Thyroid gland (tissue), 4 donors: ENCODE results near the gene POMGNT1. TPM values are rescaled to one million over a fixed set of nuclear protein-coding genes. Genes with fewer than 3 reads are reported as not detected.

Source experiments
- DNase-seq, 2 donors: peaks; one replicate each; pipeline ENCODE4 v3.0.0-alpha.2; 2019
- H3K27ac ChIP-seq, 3 donors: fragments of 200-600 bp; sonication (generic); 1 replicate in 2 of 3; 2 replicates in 1 of 3; pipeline ENCODE4 v1.5.1; 2016 to 2019; ENCODE audit warnings: mild to moderate bottlenecking in 1 of 3, moderate library complexity in 1 of 3
- H3K27me3 ChIP-seq: fragments of 200-600 bp; sonication (generic); one replicate; pipeline ENCODE4 v1.5.1; 2019
- H3K36me3 ChIP-seq, 2 donors: fragments of 200-600 bp; sonication (generic); one replicate each; pipeline ENCODE4 v1.5.1; 2016 to 2019
- H3K4me1 ChIP-seq, 2 donors: fragments of 200-600 bp; sonication (generic); one replicate each; pipeline ENCODE4 v1.5.1; 2017 to 2019
- H3K4me3 ChIP-seq, 3 donors: fragments of 200-600 bp; sonication (generic); replicated peaks in 1 of 3; 1 replicate in 2 of 3; 2 replicates in 1 of 3; pipeline ENCODE4 v1.5.1; 2016; ENCODE audit warnings: mild to moderate bottlenecking in 1 of 3
- H3K9me3 ChIP-seq: fragments of 200-600 bp; sonication (generic); one replicate; pipeline ENCODE4 v1.5.1; 2017
- POLR2A ChIP-seq, 2 donors: fragments of 450-650 bp; IDR thresholded peaks; one replicate each; pipeline ENCODE4 v1.6.1; 2017; ENCODE audit warnings: antibody characterized with exemption in 2 of 2, mild to moderate bottlenecking in 2 of 2, moderate library complexity in 1 of 2
- WGBS, 2 donors: methylation state at CpG; one replicate each; pipeline ENCODE4 v1.1.5; 2017; 5-methylcytosine and 5-hydroxymethylcytosine counted together
- intact Hi-C: fragments of 100-400 bp; cut with DNase I; formaldehyde crosslinking; loops from one replicate; pipeline ENCODE4 v1.15.1; 2023
- total RNA-seq, 4 donors: library from RNA; depleted of rRNA; stranded (reverse); fragments of >200 nt; gene quantifications; one replicate each; pipeline ENCODE4 v1.2.3, GENCODE V29; 2016
- TF ChIP-seq, protein P1 (sequence below), 6 experiments: fragments of 200-600 bp in 3 of 6; fragments of 450-650 bp in 3 of 6; sonication (generic) in 3 of 6; IDR thresholded peaks; one replicate each; pipeline ENCODE4 v1.5.1; 2016 to 2019; ENCODE audit warnings: antibody characterized with exemption in 6 of 6, mild to moderate bottlenecking in 2 of 6, inconsistent platforms in 1 of 6, moderate library complexity in 1 of 6

The POMGNT1 gene
- total RNA-seq, 4 donors from 2014 or later: 54.2 to 90.8 (median 79.3) TPM

DNA sequence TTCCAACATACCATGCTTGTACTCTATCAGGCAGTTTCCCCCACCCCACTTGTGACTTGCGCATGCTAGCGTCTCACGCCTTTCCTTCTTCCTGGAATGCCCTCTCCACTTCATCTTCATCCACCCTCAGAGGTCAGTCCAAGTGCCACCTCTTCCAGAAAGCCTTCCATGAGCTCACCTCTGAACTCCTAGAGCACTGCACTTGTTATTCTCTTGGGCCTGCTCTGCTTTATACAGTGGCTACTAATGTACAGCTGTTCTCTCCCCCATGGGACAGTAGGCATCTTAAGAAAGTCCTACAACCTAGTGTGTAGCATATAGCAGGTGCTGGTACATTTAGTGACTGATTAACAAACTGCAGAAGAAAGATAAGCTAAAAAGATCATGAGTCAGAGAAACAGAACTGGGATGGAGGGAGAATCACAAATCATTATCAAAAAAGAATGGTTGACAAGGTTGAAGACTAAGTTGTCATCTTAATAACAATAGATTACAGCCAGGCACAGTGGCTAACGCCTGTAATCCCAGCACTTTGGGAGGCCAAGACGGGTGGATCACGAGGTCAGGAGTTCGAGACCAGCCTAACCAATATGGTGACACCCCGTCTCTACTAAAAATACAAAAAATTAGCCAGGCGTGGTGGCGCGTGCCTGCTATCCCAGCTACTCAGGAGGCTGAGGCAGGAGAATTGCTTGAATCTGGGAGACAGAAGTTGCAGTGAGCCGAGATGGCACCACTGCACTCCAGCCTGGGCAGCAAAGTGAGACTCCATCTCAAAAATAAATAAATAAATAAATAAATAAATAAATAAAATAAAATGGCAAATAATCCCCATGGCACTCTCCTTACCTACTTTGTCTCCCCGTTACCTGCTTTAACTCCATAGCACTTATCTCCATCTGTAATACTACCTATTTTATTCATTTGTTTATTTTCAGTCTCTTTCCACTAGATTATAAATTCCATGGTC, 39.6 kb downstream of the POMGNT1 start:
- H3K27ac ChIP-seq: no peak overlapping the region
- no peaks in the 10 kb centered on the region for H3K9me3 ChIP-seq
- no peak for DNase-seq
- TF ChIP-seq, protein P1, sequence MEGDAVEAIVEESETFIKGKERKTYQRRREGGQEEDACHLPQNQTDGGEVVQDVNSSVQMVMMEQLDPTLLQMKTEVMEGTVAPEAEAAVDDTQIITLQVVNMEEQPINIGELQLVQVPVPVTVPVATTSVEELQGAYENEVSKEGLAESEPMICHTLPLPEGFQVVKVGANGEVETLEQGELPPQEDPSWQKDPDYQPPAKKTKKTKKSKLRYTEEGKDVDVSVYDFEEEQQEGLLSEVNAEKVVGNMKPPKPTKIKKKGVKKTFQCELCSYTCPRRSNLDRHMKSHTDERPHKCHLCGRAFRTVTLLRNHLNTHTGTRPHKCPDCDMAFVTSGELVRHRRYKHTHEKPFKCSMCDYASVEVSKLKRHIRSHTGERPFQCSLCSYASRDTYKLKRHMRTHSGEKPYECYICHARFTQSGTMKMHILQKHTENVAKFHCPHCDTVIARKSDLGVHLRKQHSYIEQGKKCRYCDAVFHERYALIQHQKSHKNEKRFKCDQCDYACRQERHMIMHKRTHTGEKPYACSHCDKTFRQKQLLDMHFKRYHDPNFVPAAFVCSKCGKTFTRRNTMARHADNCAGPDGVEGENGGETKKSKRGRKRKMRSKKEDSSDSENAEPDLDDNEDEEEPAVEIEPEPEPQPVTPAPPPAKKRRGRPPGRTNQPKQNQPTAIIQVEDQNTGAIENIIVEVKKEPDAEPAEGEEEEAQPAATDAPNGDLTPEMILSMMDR (IDR thresholded peaks at IDR 0.05): no peak
- no peak for TF ChIP-seq POLR2A (IDR thresholded peaks at IDR 0.05)
- H3K4me1 ChIP-seq: no peaks in the 10 kb centered on the region
- 93 to 96% methylated on average over 13 of the region's 13 CpGs for WGBS, 2 donors
- H3K36me3 ChIP-seq: no peaks in the 10 kb centered on the region
- H3K4me3 ChIP-seq: no peak overlapping the region
- H3K27me3 ChIP-seq: no peaks in the 10 kb centered on the region
- intact Hi-C loops: no loop called here

DNA sequence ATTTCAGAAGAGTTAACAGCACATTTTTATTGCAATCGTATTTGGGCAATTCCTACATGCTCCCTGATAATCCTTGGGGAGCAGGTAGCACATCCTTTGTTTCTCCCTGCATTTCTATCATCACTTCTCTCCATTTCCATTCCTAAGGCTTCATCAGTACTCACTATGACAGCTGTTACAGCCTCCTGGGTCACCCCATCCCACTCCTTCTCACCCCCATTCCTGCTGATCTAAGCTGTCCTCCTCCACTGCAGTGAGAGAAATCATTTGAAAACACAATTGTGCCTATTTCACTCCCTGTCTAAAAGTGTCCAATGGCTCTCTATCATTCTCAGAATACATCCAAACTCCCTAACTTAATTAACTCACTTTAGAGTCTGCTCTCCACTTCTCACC, 40.3 kb downstream of the POMGNT1 start:
- H3K36me3 ChIP-seq: no peaks in the 10 kb centered on the region
- H3K27ac ChIP-seq: no peak overlapping the region
- H3K4me3 ChIP-seq: no peak overlapping the region
- intact Hi-C loops: no loop called here
- TF ChIP-seq, protein P1 (IDR thresholded peaks at IDR 0.05): no peak
- no peak for TF ChIP-seq POLR2A (IDR thresholded peaks at IDR 0.05)
- no peak for DNase-seq
- no peaks in the 10 kb centered on the region for H3K27me3 ChIP-seq
- 88 to 94% methylated on average over 1 of the region's 1 CpG for WGBS, 2 donors
- no peaks in the 10 kb centered on the region for H3K4me1 ChIP-seq
- no peaks in the 10 kb centered on the region for H3K9me3 ChIP-seq

DNA sequence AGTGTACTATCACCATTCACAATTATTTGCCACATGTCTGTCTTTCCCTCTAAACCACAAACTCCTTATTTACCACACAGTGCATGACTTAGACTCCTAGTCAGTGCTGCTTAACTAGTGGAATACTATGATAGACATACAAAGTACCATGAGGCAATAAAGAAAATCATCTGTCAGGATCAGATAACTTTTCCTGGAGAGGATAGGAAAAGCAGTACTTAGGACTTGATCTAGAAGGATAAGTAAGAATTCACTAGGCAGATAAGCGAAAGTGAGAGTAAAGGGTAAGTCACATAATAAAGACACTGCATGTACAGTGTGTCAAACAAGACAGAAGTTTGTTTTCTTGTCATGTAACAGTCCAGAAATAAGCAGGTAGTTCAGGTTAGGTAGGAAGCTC, 44.5 kb downstream of the POMGNT1 start:
- no peak for TF ChIP-seq POLR2A (IDR thresholded peaks at IDR 0.05)
- TF ChIP-seq, protein P1 (IDR thresholded peaks at IDR 0.05): no peak
- 98 to 100% methylated on average over 1 of the region's 1 CpG for WGBS, 2 donors
- Histone ChIP-seq H3K9me3 (no peaks in the 10 kb centered on the region), H3K4me3 (no peak overlapping the region), H3K36me3 (no peaks in the 10 kb centered on the region), H3K27me3 (no peaks in the 10 kb centered on the region), H3K27ac (no peak overlapping the region), H3K4me1 (peaks cover 0 to 7% of the 10 kb centered on the region in 2 donors)
- DNase-seq: no peak
- intact Hi-C loops: no loop called here

DNA sequence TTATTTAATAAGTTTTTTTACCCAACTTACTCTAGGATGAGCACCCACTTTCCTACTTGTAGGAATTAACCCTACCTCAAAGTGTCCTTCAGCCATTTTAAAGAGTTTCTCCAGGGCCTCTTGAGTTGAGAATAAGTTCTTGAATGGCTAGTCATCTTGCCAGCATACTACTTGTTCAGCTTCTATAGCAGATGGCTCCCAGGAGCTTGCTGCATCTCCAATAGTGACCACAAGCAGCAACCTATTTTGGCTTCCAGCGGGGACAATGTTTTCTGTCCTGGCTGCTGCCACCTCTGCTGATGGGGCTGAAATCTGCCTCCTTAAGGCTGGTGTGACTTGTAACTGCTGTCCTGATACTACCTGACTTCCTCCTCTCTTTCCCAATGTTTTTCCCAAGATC, 45.0 kb downstream of the POMGNT1 start:
- WGBS, 2 donors: 94 to 100% methylated on average over 1 of the region's 1 CpG
- Histone ChIP-seq H3K27ac (no peak overlapping the region), H3K36me3 (no peaks in the 10 kb centered on the region), H3K9me3 (no peaks in the 10 kb centered on the region), H3K4me3 (no peak overlapping the region), H3K27me3 (no peaks in the 10 kb centered on the region), H3K4me1 (peaks cover 0 to 7% of the 10 kb centered on the region in 2 donors)
- TF ChIP-seq, protein P1 (IDR thresholded peaks at IDR 0.05): no peak
- no peak for TF ChIP-seq POLR2A (IDR thresholded peaks at IDR 0.05)
- DNase-seq: no peak
- intact Hi-C loops: no loop called here

DNA sequence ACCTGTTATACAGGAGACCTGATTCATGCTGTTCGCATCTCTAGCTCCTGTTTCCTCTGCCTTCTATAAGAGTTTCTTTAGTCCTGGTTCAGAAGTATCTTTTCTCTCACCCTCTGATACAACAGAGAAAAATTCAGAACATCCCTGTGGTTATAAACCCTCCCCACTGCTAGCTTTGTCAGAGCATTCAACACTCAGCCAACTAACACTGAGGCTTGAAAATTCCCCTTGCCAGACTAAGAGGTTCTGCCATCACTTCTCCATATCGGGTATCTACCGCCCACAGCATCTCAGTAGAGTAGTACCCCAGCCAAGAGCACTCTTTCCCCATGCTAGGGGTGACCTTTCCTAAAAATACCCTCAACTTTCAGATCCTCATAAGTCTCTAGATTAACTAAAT, 46.2 kb downstream of the POMGNT1 start:
- H3K36me3 ChIP-seq: no peaks in the 10 kb centered on the region
- H3K4me3 ChIP-seq: no peak overlapping the region
- TF ChIP-seq, protein P1 (IDR thresholded peaks at IDR 0.05): no peak
- TF ChIP-seq POLR2A (IDR thresholded peaks at IDR 0.05): no peak
- DNase-seq: no peak
- H3K27ac ChIP-seq: no peak overlapping the region
- H3K27me3 ChIP-seq: no peaks in the 10 kb centered on the region
- intact Hi-C loops: no loop called here
- H3K4me1 ChIP-seq: peaks cover 0 to 7% of the 10 kb centered on the region in 2 donors
- H3K9me3 ChIP-seq: no peaks in the 10 kb centered on the region
- 86 to 91% methylated on average over 3 of the region's 3 CpGs for WGBS, 2 donors
